IMR-90 (cell line): ENCODE measurements around the gene BPIFA1. TPM values are rescaled to one million over a fixed set of nuclear protein-coding genes. Genes with fewer than 3 reads are reported as not detected.

Experiments used
- ATAC-seq: fragments of 200-7000 bp; cut with Tn5 transposase; 2 replicates; pipeline ENCODE4 v1.9.1; 2020; ENCODE audit warnings: low read depth, mild to moderate bottlenecking, moderate library complexity
- BruUV-seq: library from RNA; stranded (reverse); fragments of 400-500 nt; replicated peaks from 2 replicates; lab custom pipeline; 2021; lab: Mats Ljungman, UMichigan
- CTCF ChIA-PET: fragments of 300-600 bp; formaldehyde crosslinking; extraction: SDS; loops from one replicate; lab custom pipeline; 2021; ENCODE audit warnings: antibody characterized with exemption; lab: Yijun Ruan, JAX
- POLR2A ChIA-PET: fragments of 300-600 bp; sonication (Branson Sonifier 250); formaldehyde crosslinking; loops from one replicate; lab custom pipeline; 2022; ENCODE audit warnings: antibody characterized with exemption; ENCODE audit not compliant: unreplicated experiment; lab: Charles Lee
- DNase-seq: peaks from one replicate; pipeline ENCODE4 v3.0.0; 2013
- H2AFZ ChIP-seq: replicated peaks from 2 replicates; pipeline ENCODE3; 2013; ENCODE audit warnings: low read length, mild to moderate bottlenecking; ENCODE audit not compliant: poor library complexity
- H2AK5ac ChIP-seq: 2 replicates; pipeline ENCODE4 v1.6.1; 2013; ENCODE audit warnings: low read depth, low read length, inconsistent platforms
- H2AK9ac ChIP-seq: replicated peaks from 2 replicates; pipeline ENCODE3; 2013; ENCODE audit warnings: mild to moderate bottlenecking, low read depth, low read length, moderate library complexity; ENCODE audit not compliant: poor library complexity
- H2BK120ac ChIP-seq: 2 replicates; pipeline ENCODE4 v1.6.1; 2013; ENCODE audit warnings: low read depth, low read length, inconsistent platforms
- H2BK15ac ChIP-seq: 3 replicates; pipeline ENCODE4 v1.6.1; 2013; ENCODE audit warnings: low read depth, low read length, inconsistent platforms
- H2BK20ac ChIP-seq: 2 replicates; pipeline ENCODE4 v1.6.1; 2013; ENCODE audit warnings: low read depth, mild to moderate bottlenecking, inconsistent platforms, low read length, moderate library complexity
- H2BK5ac ChIP-seq: 2 replicates; pipeline ENCODE4 v1.6.1; 2013; ENCODE audit warnings: mild to moderate bottlenecking, low read depth, low read length, inconsistent platforms; ENCODE audit not compliant: poor library complexity, severe bottlenecking
- H3K14ac ChIP-seq: replicated peaks from 2 replicates; pipeline ENCODE4 v1.6.1; 2013; ENCODE audit warnings: low read depth, low read length, inconsistent platforms
- H3K18ac ChIP-seq: 2 replicates; pipeline ENCODE4 v1.6.1; 2013; ENCODE audit warnings: low read depth, low read length, control low read depth
- H3K23ac ChIP-seq: 2 replicates; pipeline ENCODE4 v1.6.1; 2013; ENCODE audit warnings: low read depth, low read length, inconsistent platforms
- H3K27ac ChIP-seq: 2 replicates; pipeline ENCODE4 v1.5.1; 2013; ENCODE audit warnings: mild to moderate bottlenecking, control low read depth, low read length; ENCODE audit not compliant: insufficient read depth
- H3K27me3 ChIP-seq: 2 replicates; pipeline ENCODE4 v1.6.1; 2013; ENCODE audit warnings: low read length; ENCODE audit not compliant: control insufficient read depth, insufficient read depth
- H3K36me3 ChIP-seq: 2 replicates; pipeline ENCODE4 v1.6.1; 2013; ENCODE audit warnings: low read length, mixed read lengths; ENCODE audit not compliant: control insufficient read depth, insufficient read depth
- H3K4ac ChIP-seq: 2 replicates; pipeline ENCODE4 v1.6.1; 2013; ENCODE audit warnings: low read depth, low read length, inconsistent platforms
- H3K4me1 ChIP-seq: 2 replicates; pipeline ENCODE4 v1.6.1; 2013; ENCODE audit warnings: low read length, mixed read lengths; ENCODE audit not compliant: control insufficient read depth, insufficient read depth
- H3K4me2 ChIP-seq: 2 replicates; pipeline ENCODE4 v1.6.1; 2013; ENCODE audit warnings: low read depth, mild to moderate bottlenecking, control low read depth, low read length, moderate library complexity
- H3K4me3 ChIP-seq: 2 replicates; pipeline ENCODE4 v1.5.1; 2013; ENCODE audit warnings: low read depth, mild to moderate bottlenecking, control low read depth, low read length, moderate library complexity; ENCODE audit not compliant: insufficient read depth
- H3K56ac ChIP-seq: 2 replicates; pipeline ENCODE4 v1.6.1; 2013; ENCODE audit warnings: low read length, inconsistent platforms; ENCODE audit not compliant: insufficient read depth; ENCODE audit errors: extremely low read depth
- H3K79me1 ChIP-seq, 2 experiments: 2 replicates each; pipeline ENCODE4 v1.6.1; 2013; ENCODE audit warnings: low read length in 2 of 2, inconsistent platforms in 1 of 2, low read depth in 1 of 2
- H3K9ac ChIP-seq: 2 replicates; pipeline ENCODE4 v1.6.1; 2013; ENCODE audit warnings: low read depth, low read length, control low read depth
- H3K9me1 ChIP-seq: 2 replicates; pipeline ENCODE4 v1.6.1; 2013; ENCODE audit warnings: low read length, inconsistent platforms; ENCODE audit not compliant: insufficient read depth
- H3K9me3 ChIP-seq: 2 replicates; pipeline ENCODE4 v1.6.1; 2013; ENCODE audit warnings: low read length; ENCODE audit not compliant: control insufficient read depth, insufficient read depth
- H4K20me1 ChIP-seq: 2 replicates; pipeline ENCODE4 v1.6.1; 2013; ENCODE audit warnings: low read length, inconsistent platforms; ENCODE audit not compliant: insufficient read depth
- H4K5ac ChIP-seq: 2 replicates; pipeline ENCODE4 v1.6.1; 2013; ENCODE audit warnings: mild to moderate bottlenecking, low read depth, low read length, control low read depth
- H4K8ac ChIP-seq, 2 experiments: 2 replicates each; pipeline ENCODE4 v1.6.1; 2013; ENCODE audit warnings: low read depth in 2 of 2, low read length in 2 of 2, control low read depth in 1 of 2, inconsistent platforms in 1 of 2
- H4K91ac ChIP-seq: 2 replicates; pipeline ENCODE4 v1.6.1; 2013; ENCODE audit warnings: low read depth, low read length, inconsistent platforms; ENCODE audit not compliant: insufficient read depth
- MAZ ChIP-seq: IDR thresholded peaks from 2 replicates; pipeline ENCODE4 v1.6.1; 2012; ENCODE audit warnings: low read depth, mild to moderate bottlenecking, low read length, improper control_type of control experiment, moderate library complexity, borderline replicate concordance
- POLR2A ChIP-seq: IDR thresholded peaks from 2 replicates; pipeline ENCODE4 v1.6.1; 2012; ENCODE audit warnings: mild to moderate bottlenecking, low read depth, low read length
- RAD21 ChIP-seq: IDR thresholded peaks from 2 replicates; pipeline ENCODE4 v1.6.1; 2012; ENCODE audit warnings: low read length, improper control_type of control experiment
- WGBS, 2 experiments: methylation state at CpG; one replicate each; pipeline versions ENCODE4 v1.1.5 to v1.1.7; 2013; ENCODE audit warnings: missing lambda C conversion rate in 2 of 2; ENCODE audit not compliant: insufficient read length in 1 of 2; ENCODE audit errors: extremely low coverage in 2 of 2; 5-methylcytosine and 5-hydroxymethylcytosine counted together
- dilution Hi-C: fragments of 300-500 bp; cut with HindIII; formaldehyde crosslinking; loops from one replicate; pipeline ENCODE4 v1.14.3; 2018; ENCODE audit warnings: low sequenced_read_pairs; ENCODE audit not compliant: unreplicated experiment
- in situ Hi-C: fragments of 300-500 bp; cut with MboI; formaldehyde crosslinking; loops from 3 replicates; pipeline ENCODE4 v1.14.3; 2019; ENCODE audit warnings: low sequenced_read_pairs, inconsistent platforms, mixed read lengths
- intact Hi-C: fragments of 100-400 bp; cut with micrococcal nuclease; formaldehyde crosslinking; loops from 2 replicates; pipeline ENCODE4 v1.10.0; 2022
- polyA plus RNA-seq, 3 experiments: library from polyadenylated mRNA; depleted of rRNA; stranded (reverse); fragments of >200 nt; gene quantifications; 2 replicates each; pipeline ENCODE4 v1.2.3, GENCODE V29; 2012; ENCODE audit warnings: low replicate concordance in 1 of 3
- total RNA-seq: library from RNA; depleted of rRNA; stranded (reverse); fragments of >200 nt; gene quantifications from 2 replicates; pipeline ENCODE4 v1.2.3, GENCODE V29; 2012

Gene BPIFA1
- total and polyA plus RNA-seq, 2 of the 4 experiments (the other 2 are of a cell fraction): not detected

DNA sequence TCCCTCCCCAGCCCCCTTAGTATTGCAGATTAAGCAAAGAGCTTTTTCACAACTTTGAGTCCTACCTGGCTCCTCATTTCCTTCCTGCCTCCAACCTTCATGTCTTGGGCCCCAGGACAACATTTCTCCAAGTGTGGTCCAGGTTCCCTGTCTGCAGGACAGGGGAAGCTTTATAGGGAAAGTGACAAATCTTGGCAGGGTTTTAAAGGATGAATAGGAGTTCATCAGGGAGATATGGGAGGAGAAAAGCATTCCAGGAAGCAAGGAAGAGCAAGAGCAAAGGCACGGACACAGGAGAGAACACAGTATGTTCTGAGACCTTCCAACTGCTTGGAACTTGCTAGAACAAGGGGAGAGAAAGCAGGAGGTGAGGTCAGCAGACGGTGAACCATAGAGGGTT is 49.1 kb downstream of the BPIFA1 start:
- peaks cover 34% of the 10 kb centered on the region for H3K27me3 ChIP-seq
- dilution Hi-C loops: no loop called here
- H3K9ac ChIP-seq: no peak overlapping the region
- no peak overlapping the region for H3K18ac ChIP-seq
- H3K14ac ChIP-seq: no peak overlapping the region
- 39% methylated on average over 2 of the region's 2 CpGs; no CpG with 5 or more reads in 1 of the 2 experiments for WGBS, 2 experiments
- no peaks in the 10 kb centered on the region for H3K4me1 ChIP-seq
- no peak overlapping the region for H2BK20ac ChIP-seq
- no peaks in the 10 kb centered on the region for H3K9me3 ChIP-seq
- H4K20me1 ChIP-seq: no peaks in the 10 kb centered on the region
- H4K5ac ChIP-seq: no peak overlapping the region
- H3K23ac ChIP-seq: no peak overlapping the region
- intact Hi-C loops: no loop called here
- no peak overlapping the region for H4K8ac ChIP-seq
- no peaks in the 10 kb centered on the region for H3K79me1 ChIP-seq
- in situ Hi-C loops: no loop called here
- no peaks in the 10 kb centered on the region for H3K9me1 ChIP-seq
- H2BK5ac ChIP-seq: no peak overlapping the region
- ChIA-PET CTCF (no interaction called here), POLR2A (no interaction called here)
- no peak overlapping the region for H2AK5ac ChIP-seq
- no peak overlapping the region for H2BK15ac ChIP-seq
- no peak overlapping the region for H4K91ac ChIP-seq
- DNase-seq: no peak
- H2BK120ac ChIP-seq: no peak overlapping the region
- ATAC-seq: no peak
- H3K36me3 ChIP-seq: no peaks in the 10 kb centered on the region
- TF ChIP-seq RAD21: no peak
- TF ChIP-seq MAZ: no peak
- no peak for TF ChIP-seq POLR2A
- no peak overlapping the region for H3K56ac ChIP-seq
- H3K27ac ChIP-seq: no peak overlapping the region
- H3K4me3 ChIP-seq: no peak overlapping the region
- H2AK9ac ChIP-seq: no peak overlapping the region
- no peak overlapping the region for H2AFZ ChIP-seq
- H3K4ac ChIP-seq: no peak overlapping the region
- H3K4me2 ChIP-seq: no peak overlapping the region
- no TSS peak for BruUV-seq
